Parathyroid adenoma (tissue), 2 donors: Measurements from ENCODE around the gene KLKB1.

Experiments
- H2AFZ ChIP-seq: fragments of 300-600 bp; sonication (generic); one replicate; pipeline ENCODE4 v1.7.0; 2017; ENCODE audit warnings: antibody characterized with exemption, mild to moderate bottlenecking
- H3K27ac ChIP-seq: fragments of 300-600 bp; sonication (generic); one replicate; pipeline ENCODE4 v1.7.0; 2017
- H3K27me3 ChIP-seq: fragments of 300-600 bp; sonication (generic); one replicate; pipeline ENCODE4 v1.7.0; 2017; ENCODE audit warnings: low read length; ENCODE audit not compliant: control insufficient read depth, insufficient read depth
- H3K36me3 ChIP-seq: fragments of 300-600 bp; sonication (generic); one replicate; pipeline ENCODE4 v1.7.0; 2017; ENCODE audit warnings: low read length; ENCODE audit not compliant: control insufficient read depth, insufficient read depth
- H3K4me1 ChIP-seq: fragments of 300-600 bp; sonication (generic); one replicate; pipeline ENCODE4 v1.7.0; 2017; ENCODE audit warnings: control low read depth
- H3K4me2 ChIP-seq: fragments of 300-600 bp; sonication (generic); one replicate; pipeline ENCODE4 v1.7.0; 2017; ENCODE audit warnings: low read length
- H3K4me3 ChIP-seq: fragments of 300-600 bp; sonication (generic); one replicate; pipeline ENCODE4 v1.7.0; 2017; ENCODE audit warnings: low read depth, low read length
- H3K79me2 ChIP-seq: fragments of 300-600 bp; sonication (generic); one replicate; pipeline ENCODE4 v1.7.0; 2017; ENCODE audit warnings: control low read depth
- H3K9ac ChIP-seq: fragments of 300-600 bp; sonication (generic); one replicate; pipeline ENCODE4 v1.7.0; 2017; ENCODE audit warnings: mild to moderate bottlenecking
- H3K9me3 ChIP-seq: fragments of 300-600 bp; sonication (generic); one replicate; pipeline ENCODE4 v1.7.0; 2017; ENCODE audit warnings: low read length; ENCODE audit not compliant: control insufficient read depth
- TF ChIP-seq, protein P1 (sequence below): fragments of 300-600 bp; sonication (generic); IDR thresholded peaks from one replicate; pipeline ENCODE4 v1.7.0; 2017; ENCODE audit warnings: antibody characterized with exemption, mild to moderate bottlenecking
- donor health status: primary hyperparathyroidism.

KLKB1 gene

DNA sequence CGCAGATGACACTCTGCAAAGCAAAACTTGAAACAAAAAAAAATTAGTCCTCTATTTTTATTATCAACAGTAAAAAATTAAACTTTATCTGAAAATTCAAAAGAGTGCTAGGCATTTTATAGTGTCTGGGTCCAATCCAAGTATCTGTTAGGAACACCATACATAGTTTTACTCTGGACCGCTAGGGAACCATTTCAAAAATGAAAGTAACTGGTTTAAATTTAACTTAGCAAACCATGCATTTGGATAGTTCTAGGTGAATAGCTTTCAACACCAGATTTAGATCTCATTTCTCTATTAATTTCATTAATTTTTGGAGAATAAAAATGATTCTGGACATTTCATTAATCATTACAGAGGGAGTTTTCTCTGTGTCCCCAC lies 1.2 kb downstream of the KLKB1 start:
- no peaks in the 10 kb centered on the region for H3K4me1 ChIP-seq
- no peaks in the 10 kb centered on the region for H3K9me3 ChIP-seq
- H3K27me3 ChIP-seq: no peaks in the 10 kb centered on the region
- no peaks in the 10 kb centered on the region for H3K36me3 ChIP-seq
- no peak overlapping the region for H2AFZ ChIP-seq
- no peaks in the 10 kb centered on the region for H3K79me2 ChIP-seq
- H3K9ac ChIP-seq: no peak overlapping the region
- no peak overlapping the region for H3K27ac ChIP-seq
- TF ChIP-seq, protein P1, sequence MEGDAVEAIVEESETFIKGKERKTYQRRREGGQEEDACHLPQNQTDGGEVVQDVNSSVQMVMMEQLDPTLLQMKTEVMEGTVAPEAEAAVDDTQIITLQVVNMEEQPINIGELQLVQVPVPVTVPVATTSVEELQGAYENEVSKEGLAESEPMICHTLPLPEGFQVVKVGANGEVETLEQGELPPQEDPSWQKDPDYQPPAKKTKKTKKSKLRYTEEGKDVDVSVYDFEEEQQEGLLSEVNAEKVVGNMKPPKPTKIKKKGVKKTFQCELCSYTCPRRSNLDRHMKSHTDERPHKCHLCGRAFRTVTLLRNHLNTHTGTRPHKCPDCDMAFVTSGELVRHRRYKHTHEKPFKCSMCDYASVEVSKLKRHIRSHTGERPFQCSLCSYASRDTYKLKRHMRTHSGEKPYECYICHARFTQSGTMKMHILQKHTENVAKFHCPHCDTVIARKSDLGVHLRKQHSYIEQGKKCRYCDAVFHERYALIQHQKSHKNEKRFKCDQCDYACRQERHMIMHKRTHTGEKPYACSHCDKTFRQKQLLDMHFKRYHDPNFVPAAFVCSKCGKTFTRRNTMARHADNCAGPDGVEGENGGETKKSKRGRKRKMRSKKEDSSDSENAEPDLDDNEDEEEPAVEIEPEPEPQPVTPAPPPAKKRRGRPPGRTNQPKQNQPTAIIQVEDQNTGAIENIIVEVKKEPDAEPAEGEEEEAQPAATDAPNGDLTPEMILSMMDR: no peak
- no peak overlapping the region for H3K4me3 ChIP-seq
- H3K4me2 ChIP-seq: no peak overlapping the region

DNA sequence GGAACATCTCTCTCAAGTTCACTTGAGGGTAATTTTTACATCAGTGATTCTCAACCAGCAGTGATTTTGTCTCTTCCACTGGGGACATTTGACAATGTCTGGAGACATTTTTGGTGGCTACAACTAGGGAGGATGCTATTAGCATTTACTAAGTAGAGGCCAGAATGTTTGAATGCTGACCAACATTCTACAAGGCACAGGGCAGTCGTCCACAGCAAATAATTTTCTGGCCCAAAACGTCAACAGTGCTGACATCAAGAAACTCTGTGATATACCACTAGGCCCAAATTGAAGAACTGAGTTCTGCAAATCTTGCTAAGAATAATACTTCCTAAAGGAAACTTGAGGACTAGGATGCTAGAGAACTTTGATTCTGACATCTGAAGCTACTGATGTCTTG lies 7.1 kb downstream of the KLKB1 start:
- no peaks in the 10 kb centered on the region for H3K36me3 ChIP-seq
- no peak overlapping the region for H3K4me2 ChIP-seq
- no peak overlapping the region for H3K9ac ChIP-seq
- H3K79me2 ChIP-seq: no peaks in the 10 kb centered on the region
- H2AFZ ChIP-seq: no peak overlapping the region
- no peaks in the 10 kb centered on the region for H3K9me3 ChIP-seq
- TF ChIP-seq, protein P1: no peak
- no peaks in the 10 kb centered on the region for H3K4me1 ChIP-seq
- no peak overlapping the region for H3K4me3 ChIP-seq
- no peak overlapping the region for H3K27ac ChIP-seq
- no peaks in the 10 kb centered on the region for H3K27me3 ChIP-seq

DNA sequence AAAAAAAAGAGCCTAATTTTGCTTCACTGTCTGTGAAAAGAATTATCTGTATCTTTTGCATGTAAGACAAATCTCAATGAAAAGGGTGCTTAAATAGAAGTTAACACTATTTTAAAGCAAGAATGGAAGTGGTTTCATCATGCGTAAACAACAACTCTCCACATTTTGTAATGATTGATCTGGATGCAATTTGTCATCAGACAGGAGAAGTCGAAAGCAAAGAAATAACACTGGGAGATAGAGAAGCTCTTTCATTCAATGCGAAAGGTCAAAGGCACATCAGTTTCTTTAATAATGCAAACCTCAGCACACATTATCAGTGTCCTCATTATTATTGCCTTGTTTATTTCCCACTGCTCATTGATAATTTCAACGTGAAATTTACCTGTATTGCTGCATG lies 8.8 kb downstream of the KLKB1 start:
- no peak overlapping the region for H3K4me2 ChIP-seq
- H3K36me3 ChIP-seq: no peaks in the 10 kb centered on the region
- H3K27ac ChIP-seq: no peak overlapping the region
- H3K9me3 ChIP-seq: no peaks in the 10 kb centered on the region
- no peak overlapping the region for H2AFZ ChIP-seq
- TF ChIP-seq, protein P1: no peak
- H3K4me1 ChIP-seq: no peaks in the 10 kb centered on the region
- H3K79me2 ChIP-seq: no peaks in the 10 kb centered on the region
- H3K9ac ChIP-seq: no peak overlapping the region
- H3K27me3 ChIP-seq: no peaks in the 10 kb centered on the region
- no peak overlapping the region for H3K4me3 ChIP-seq

DNA sequence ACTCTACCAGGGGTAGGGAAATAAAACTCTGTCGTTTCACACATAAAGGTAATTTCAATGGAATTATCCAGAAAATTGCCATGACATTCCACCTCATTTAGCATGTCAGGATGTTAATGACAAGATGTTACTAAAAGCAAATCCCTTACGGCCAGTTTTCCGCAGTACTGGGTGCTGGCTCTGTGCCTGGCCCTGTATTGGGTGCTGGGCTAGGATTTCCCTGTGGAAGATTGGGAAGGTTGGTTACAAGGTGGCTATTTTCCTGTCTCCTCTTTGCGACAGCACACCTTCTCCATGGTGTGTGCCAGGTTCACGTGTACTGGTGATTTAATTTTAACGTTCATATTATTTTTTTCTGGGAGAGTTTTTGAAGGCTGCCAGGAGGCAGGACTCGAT lies 13.1 kb downstream of the KLKB1 start:
- no peak overlapping the region for H3K4me2 ChIP-seq
- no peak overlapping the region for H3K27ac ChIP-seq
- no peak overlapping the region for H2AFZ ChIP-seq
- no peaks in the 10 kb centered on the region for H3K27me3 ChIP-seq
- no peak overlapping the region for H3K9ac ChIP-seq
- H3K36me3 ChIP-seq: no peaks in the 10 kb centered on the region
- no peaks in the 10 kb centered on the region for H3K4me1 ChIP-seq
- no peak overlapping the region for H3K4me3 ChIP-seq
- TF ChIP-seq, protein P1: no peak
- no peaks in the 10 kb centered on the region for H3K79me2 ChIP-seq
- no peaks in the 10 kb centered on the region for H3K9me3 ChIP-seq

DNA sequence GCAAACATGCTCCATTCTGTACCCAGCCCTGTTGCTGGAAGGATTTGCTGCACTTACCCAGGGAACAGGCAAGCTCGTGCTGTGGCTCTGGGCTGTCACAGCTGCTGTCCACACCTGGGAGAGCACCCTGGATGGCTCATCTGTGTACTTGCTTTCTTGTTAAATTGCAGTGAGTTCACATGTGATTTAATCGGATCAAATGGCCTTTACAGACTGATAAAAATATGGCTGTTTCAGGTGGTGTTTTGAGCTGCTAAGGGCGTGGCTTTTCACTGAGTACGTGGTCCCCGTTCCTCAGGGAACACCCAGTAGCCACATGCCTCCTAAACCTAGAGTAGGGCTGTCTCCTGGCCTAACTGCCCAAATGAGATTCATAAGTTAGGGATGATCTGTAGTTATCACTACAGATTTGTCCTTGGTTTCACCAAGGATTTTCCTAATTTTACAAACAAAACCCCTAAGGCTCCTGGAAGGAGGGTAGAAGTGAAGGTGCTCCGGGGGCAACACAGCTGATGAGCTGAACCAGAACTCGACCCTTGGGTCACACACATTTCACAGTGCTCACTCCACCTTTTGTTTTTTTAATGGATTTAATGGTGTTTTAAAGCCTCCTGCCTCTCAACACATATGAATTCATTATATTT lies 13.7 kb downstream of the KLKB1 start:
- Histone ChIP-seq H3K79me2 (no peaks in the 10 kb centered on the region), H3K4me2 (no peak overlapping the region), H3K27me3 (no peaks in the 10 kb centered on the region), H3K4me1 (no peaks in the 10 kb centered on the region), H3K27ac (no peak overlapping the region), H2AFZ (no peak overlapping the region), H3K9me3 (no peaks in the 10 kb centered on the region), H3K36me3 (no peaks in the 10 kb centered on the region), H3K4me3 (no peak overlapping the region), H3K9ac (no peak overlapping the region)
- TF ChIP-seq, protein P1: no peak
